ENCODE measurements around the gene CCBE1.

Gene CCBE1

DNA sequence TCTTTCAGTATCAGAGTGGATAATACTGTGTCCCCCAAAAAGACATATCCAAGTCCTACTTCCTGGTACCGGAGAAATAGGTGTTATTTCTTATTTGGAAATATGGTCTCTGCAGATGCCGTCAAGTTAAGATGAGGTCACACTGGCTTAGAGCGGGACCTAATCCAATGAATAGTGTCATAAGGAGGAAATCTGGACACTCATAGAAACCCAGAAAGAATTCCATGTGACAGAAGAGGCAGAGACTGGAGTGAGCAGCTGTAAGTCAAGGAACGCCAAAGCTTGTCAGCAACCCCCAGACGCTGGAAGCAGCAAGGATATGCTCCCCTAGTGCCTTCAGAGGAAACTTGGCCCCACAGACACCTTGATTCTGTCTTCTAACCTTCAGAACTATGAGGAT lies 69.8 kb downstream of the CCBE1 start:
- no peaks in the 10 kb centered on the region for H3K79me1 ChIP-seq (ENCODE audit: low read depth, low read length)
- WGBS, 2 donors (ENCODE audit: extremely low coverage in 2 of 2, insufficient read length in 2 of 2, insufficient replicate concordance in 1 of 2) = no CpG with 5 or more reads among the region's 5 CpGs
- no peak overlapping the region for H2BK12ac ChIP-seq (ENCODE audit: low read length)
- no peak overlapping the region for H4K91ac ChIP-seq (ENCODE audit: low read depth, low read length, poor library complexity)
- H3K9me3 ChIP-seq (replicated peaks in 1 of 2; ENCODE audit: control insufficient read depth in 2 of 2, insufficient read depth in 1 of 2, low read depth in 1 of 2, low read length in 2 of 2) = no peaks in the 10 kb centered on the region
- no peak overlapping the region for H2BK120ac ChIP-seq (ENCODE audit: low read depth, low read length)
- H3K14ac ChIP-seq (ENCODE audit: low read length) = no peak overlapping the region
- H2AFZ ChIP-seq (ENCODE audit: low read length) = no peak overlapping the region
- H3K27ac ChIP-seq (replicated peaks; ENCODE audit: low read length) = no peak overlapping the region
- H2BK15ac ChIP-seq (ENCODE audit: low read length) = no peak overlapping the region
- H3K9ac ChIP-seq (ENCODE audit: low read depth, low read length, poor library complexity) = no peak overlapping the region
- DNase-seq (ENCODE audit: low spot score) = no peak
- no peak overlapping the region for H3K23ac ChIP-seq (ENCODE audit: low read depth, low read length, poor library complexity)
- H3K4me2 ChIP-seq (ENCODE audit: insufficient read depth, low read length, poor library complexity, severe bottlenecking) = no peak overlapping the region
- no peaks in the 10 kb centered on the region for H3K27me3 ChIP-seq (ENCODE audit: control insufficient read depth in 3 of 3, insufficient read depth in 3 of 3, low read depth in 1 of 3, low read length in 3 of 3)
- no peaks in the 10 kb centered on the region for H3K4me1 ChIP-seq (ENCODE audit: control insufficient read depth in 2 of 2, insufficient read depth in 1 of 2, low read depth in 1 of 2, low read length in 2 of 2)
- H2AK5ac ChIP-seq (ENCODE audit: low read depth, low read length) = no peak overlapping the region
- H2BK5ac ChIP-seq (ENCODE audit: low read length) = no peak overlapping the region
- no peak overlapping the region for H3K4ac ChIP-seq (ENCODE audit: low read length)
- H3K4me3 ChIP-seq (ENCODE audit: low read length in 2 of 2) = no peak overlapping the region
- no peak overlapping the region for H3K18ac ChIP-seq (ENCODE audit: low read length)
- H3K36me3 ChIP-seq (replicated peaks in 1 of 2; ENCODE audit: control insufficient read depth in 2 of 2, insufficient read depth in 2 of 2, low read length in 2 of 2) = no peaks in the 10 kb centered on the region
- H4K8ac ChIP-seq (ENCODE audit: low read depth, low read length) = no peak overlapping the region

DNA sequence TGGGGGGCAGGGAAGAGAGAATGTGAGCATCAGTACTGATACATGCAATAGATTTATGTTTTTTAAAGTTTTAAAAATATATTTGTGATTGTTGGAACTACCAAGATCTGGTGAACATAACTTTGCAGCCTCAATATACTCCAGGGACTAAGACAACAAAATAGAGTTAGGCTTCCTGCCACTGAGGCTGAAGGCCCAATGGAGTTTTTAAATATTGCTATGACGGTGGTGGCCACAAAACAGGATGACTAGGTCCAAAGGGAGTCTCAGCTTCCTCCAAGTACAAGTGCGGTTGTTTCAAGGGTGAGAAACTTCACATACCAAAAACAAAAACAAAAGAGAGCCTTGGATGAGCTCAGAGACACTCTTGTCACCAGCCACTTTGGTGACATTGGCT lies 72.9 kb downstream of the CCBE1 start:
- no CpG with 5 or more reads among the region's 2 CpGs for WGBS, 2 donors (ENCODE audit: extremely low coverage in 2 of 2, insufficient read length in 2 of 2, insufficient replicate concordance in 1 of 2)
- Histone ChIP-seq H3K36me3 (replicated peaks in 1 of 2; ENCODE audit: control insufficient read depth in 2 of 2, insufficient read depth in 2 of 2, low read length in 2 of 2) (no peaks in the 10 kb centered on the region), H3K9ac (ENCODE audit: low read depth, low read length, poor library complexity) (no peak overlapping the region)

DNA sequence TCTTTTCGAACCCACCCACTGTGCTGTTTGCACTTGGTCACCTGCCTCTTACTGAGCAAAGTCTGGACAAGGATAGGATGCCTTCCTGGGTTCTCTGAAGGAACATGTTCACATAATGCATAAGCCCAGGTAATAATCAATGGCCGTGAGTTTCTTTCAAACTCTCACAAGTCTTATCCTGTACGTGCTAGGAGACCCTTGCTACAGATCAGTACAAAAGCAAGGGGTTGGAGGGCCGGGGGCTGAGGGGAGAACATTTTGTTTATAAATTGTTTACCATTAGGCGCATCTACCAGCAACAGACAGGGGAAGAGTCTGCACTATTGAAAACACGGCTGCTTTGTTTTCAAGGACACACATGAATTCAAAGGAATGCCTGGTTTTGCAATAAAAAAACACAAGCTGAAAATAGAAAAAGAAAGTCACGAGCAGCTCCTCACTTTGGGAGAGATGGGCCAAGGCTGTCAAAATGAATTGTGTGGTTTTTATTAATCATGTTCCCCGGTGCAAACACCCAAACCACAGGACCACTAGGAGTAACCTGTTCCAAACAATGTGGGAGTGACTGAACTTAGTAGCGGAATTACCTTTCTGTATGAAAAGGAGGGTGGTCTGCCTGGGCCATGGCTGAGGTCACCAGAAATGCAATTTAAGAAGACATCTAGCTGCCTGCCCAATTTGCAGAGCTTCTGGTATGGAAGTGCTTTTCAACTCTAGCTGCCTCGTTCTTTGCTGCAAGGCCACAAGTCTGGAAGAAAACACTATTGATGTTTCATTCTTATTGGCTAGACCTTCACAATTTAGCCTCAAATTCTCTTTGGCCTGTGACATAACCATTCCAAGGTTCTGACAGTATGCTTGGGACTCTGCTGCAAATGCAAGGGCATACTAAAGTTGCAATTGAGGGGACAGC lies 73.5 kb downstream of the CCBE1 start:
- H3K9ac ChIP-seq (ENCODE audit: low read depth, low read length, poor library complexity) = no peak overlapping the region
- H4K91ac ChIP-seq (ENCODE audit: low read depth, low read length, poor library complexity) = no peak overlapping the region
- no peak overlapping the region for H2AFZ ChIP-seq (ENCODE audit: low read length)
- H3K27me3 ChIP-seq (ENCODE audit: control insufficient read depth in 3 of 3, insufficient read depth in 3 of 3, low read depth in 1 of 3, low read length in 3 of 3) = no peaks in the 10 kb centered on the region
- no peak overlapping the region for H3K4me3 ChIP-seq (ENCODE audit: low read length in 2 of 2)
- H3K36me3 ChIP-seq (replicated peaks in 1 of 2; ENCODE audit: control insufficient read depth in 2 of 2, insufficient read depth in 2 of 2, low read length in 2 of 2) = no peaks in the 10 kb centered on the region
- H3K18ac ChIP-seq (ENCODE audit: low read length) = no peak overlapping the region
- no peak overlapping the region for H4K8ac ChIP-seq (ENCODE audit: low read depth, low read length)
- no peak overlapping the region for H3K27ac ChIP-seq (replicated peaks; ENCODE audit: low read length)
- H3K4ac ChIP-seq (ENCODE audit: low read length) = no peak overlapping the region
- WGBS, 2 donors (ENCODE audit: extremely low coverage in 2 of 2, insufficient read length in 2 of 2, insufficient replicate concordance in 1 of 2) = no CpG with 5 or more reads among the region's 10 CpGs
- H2AK5ac ChIP-seq (ENCODE audit: low read depth, low read length) = no peak overlapping the region
- no peak overlapping the region for H2BK15ac ChIP-seq (ENCODE audit: low read length)
- H3K9me3 ChIP-seq (replicated peaks in 1 of 2; ENCODE audit: control insufficient read depth in 2 of 2, insufficient read depth in 1 of 2, low read depth in 1 of 2, low read length in 2 of 2) = no peaks in the 10 kb centered on the region
- no peak overlapping the region for H2BK5ac ChIP-seq (ENCODE audit: low read length)
- no peak overlapping the region for H3K4me2 ChIP-seq (ENCODE audit: insufficient read depth, low read length, poor library complexity, severe bottlenecking)
- H3K23ac ChIP-seq (ENCODE audit: low read depth, low read length, poor library complexity) = no peak overlapping the region
- no peaks in the 10 kb centered on the region for H3K79me1 ChIP-seq (ENCODE audit: low read depth, low read length)
- H3K14ac ChIP-seq (ENCODE audit: low read length) = no peak overlapping the region
- no peak for DNase-seq (ENCODE audit: low spot score)
- H2BK120ac ChIP-seq (ENCODE audit: low read depth, low read length) = no peak overlapping the region
- H3K4me1 ChIP-seq (ENCODE audit: control insufficient read depth in 2 of 2, insufficient read depth in 1 of 2, low read depth in 1 of 2, low read length in 2 of 2) = peaks cover 0 to 2% of the 10 kb centered on the region in 2 donors
- H2BK12ac ChIP-seq (ENCODE audit: low read length) = no peak overlapping the region

More for the DNA sequence above, 72.9 kb downstream of the CCBE1 start:
- H3K14ac ChIP-seq (ENCODE audit: low read length) = no peak overlapping the region
- H2BK120ac ChIP-seq (ENCODE audit: low read depth, low read length) = no peak overlapping the region
- no peak overlapping the region for H2BK5ac ChIP-seq (ENCODE audit: low read length)
- H2AK5ac ChIP-seq (ENCODE audit: low read depth, low read length) = no peak overlapping the region
- no peak for DNase-seq (ENCODE audit: low spot score)
- no peak overlapping the region for H2BK15ac ChIP-seq (ENCODE audit: low read length)
- H3K4me3 ChIP-seq (ENCODE audit: low read length in 2 of 2) = no peak overlapping the region
- H2AFZ ChIP-seq (ENCODE audit: low read length) = no peak overlapping the region
- no peaks in the 10 kb centered on the region for H3K79me1 ChIP-seq (ENCODE audit: low read depth, low read length)
- no peak overlapping the region for H3K27ac ChIP-seq (replicated peaks; ENCODE audit: low read length)
- no peak overlapping the region for H2BK12ac ChIP-seq (ENCODE audit: low read length)
- no peak overlapping the region for H3K23ac ChIP-seq (ENCODE audit: low read depth, low read length, poor library complexity)
- no peaks in the 10 kb centered on the region for H3K9me3 ChIP-seq (replicated peaks in 1 of 2; ENCODE audit: control insufficient read depth in 2 of 2, insufficient read depth in 1 of 2, low read depth in 1 of 2, low read length in 2 of 2)
- H4K8ac ChIP-seq (ENCODE audit: low read depth, low read length) = no peak overlapping the region
- H3K27me3 ChIP-seq (ENCODE audit: control insufficient read depth in 3 of 3, insufficient read depth in 3 of 3, low read depth in 1 of 3, low read length in 3 of 3) = no peaks in the 10 kb centered on the region
- no peak overlapping the region for H3K18ac ChIP-seq (ENCODE audit: low read length)
- H3K4ac ChIP-seq (ENCODE audit: low read length) = no peak overlapping the region
- no peak overlapping the region for H4K91ac ChIP-seq (ENCODE audit: low read depth, low read length, poor library complexity)
- H3K4me2 ChIP-seq (ENCODE audit: insufficient read depth, low read length, poor library complexity, severe bottlenecking) = no peak overlapping the region
- peaks cover 0 to 2% of the 10 kb centered on the region in 2 donors for H3K4me1 ChIP-seq (ENCODE audit: control insufficient read depth in 2 of 2, insufficient read depth in 1 of 2, low read depth in 1 of 2, low read length in 2 of 2)

DNA sequence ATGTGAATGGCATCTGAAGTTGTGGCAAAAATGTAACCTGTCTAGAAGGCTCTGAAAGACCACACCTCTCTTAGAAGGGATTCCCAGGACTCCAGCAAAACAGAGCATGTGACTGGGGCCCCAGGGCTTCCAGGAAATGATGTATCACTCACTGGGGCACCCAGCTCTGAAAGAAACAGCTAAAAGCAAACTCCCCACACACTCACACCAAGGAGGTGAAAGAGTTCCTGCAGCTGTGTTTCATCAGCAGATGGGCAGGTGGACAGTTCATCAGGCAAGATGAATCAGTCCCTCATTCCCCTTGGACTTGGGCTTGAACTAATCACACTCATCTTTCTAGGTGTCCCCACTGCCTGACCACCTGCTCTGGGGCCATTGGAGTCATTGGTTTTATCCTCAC lies 76.2 kb downstream of the CCBE1 start:
- Histone ChIP-seq H3K4me1 (ENCODE audit: control insufficient read depth in 2 of 2, insufficient read depth in 1 of 2, low read depth in 1 of 2, low read length in 2 of 2) (peaks cover 0 to 2% of the 10 kb centered on the region in 2 donors), H4K8ac (ENCODE audit: low read depth, low read length) (no peak overlapping the region), H2AFZ (ENCODE audit: low read length) (no peak overlapping the region), H3K14ac (ENCODE audit: low read length) (no peak overlapping the region), H4K91ac (ENCODE audit: low read depth, low read length, poor library complexity) (no peak overlapping the region), H2BK12ac (ENCODE audit: low read length) (no peak overlapping the region), H3K4ac (ENCODE audit: low read length) (no peak overlapping the region), H2BK15ac (ENCODE audit: low read length) (no peak overlapping the region), H2AK5ac (ENCODE audit: low read depth, low read length) (no peak overlapping the region), H3K9me3 (replicated peaks in 1 of 2; ENCODE audit: control insufficient read depth in 2 of 2, insufficient read depth in 1 of 2, low read depth in 1 of 2, low read length in 2 of 2) (no peaks in the 10 kb centered on the region), H3K27me3 (ENCODE audit: control insufficient read depth in 3 of 3, insufficient read depth in 3 of 3, low read depth in 1 of 3, low read length in 3 of 3) (no peaks in the 10 kb centered on the region), H3K79me1 (ENCODE audit: low read depth, low read length) (no peaks in the 10 kb centered on the region), H3K27ac (replicated peaks; ENCODE audit: low read length) (no peak overlapping the region), H3K4me2 (ENCODE audit: insufficient read depth, low read length, poor library complexity, severe bottlenecking) (no peak overlapping the region), H3K23ac (ENCODE audit: low read depth, low read length, poor library complexity) (no peak overlapping the region), H3K36me3 (replicated peaks in 1 of 2; ENCODE audit: control insufficient read depth in 2 of 2, insufficient read depth in 2 of 2, low read length in 2 of 2) (no peaks in the 10 kb centered on the region), H3K4me3 (ENCODE audit: low read length in 2 of 2) (no peak overlapping the region), H2BK5ac (ENCODE audit: low read length) (no peak overlapping the region), H3K18ac (ENCODE audit: low read length) (no peak overlapping the region), H3K9ac (ENCODE audit: low read depth, low read length, poor library complexity) (no peak overlapping the region), H2BK120ac (ENCODE audit: low read depth, low read length) (no peak overlapping the region)
- no peak for DNase-seq (ENCODE audit: low spot score)
